ENCODE data around the gene GLIS2. TPM values are rescaled to one million over a fixed set of nuclear protein-coding genes. Genes with fewer than 3 reads are reported as not detected.
A peak's percentile ranks its signal among the peaks of the same experiment; 100 is the strongest.

GLIS2 gene
- polyA plus RNA-seq, 3 donors: 30.6 to 36.8 (median 31.1) TPM

DNA sequence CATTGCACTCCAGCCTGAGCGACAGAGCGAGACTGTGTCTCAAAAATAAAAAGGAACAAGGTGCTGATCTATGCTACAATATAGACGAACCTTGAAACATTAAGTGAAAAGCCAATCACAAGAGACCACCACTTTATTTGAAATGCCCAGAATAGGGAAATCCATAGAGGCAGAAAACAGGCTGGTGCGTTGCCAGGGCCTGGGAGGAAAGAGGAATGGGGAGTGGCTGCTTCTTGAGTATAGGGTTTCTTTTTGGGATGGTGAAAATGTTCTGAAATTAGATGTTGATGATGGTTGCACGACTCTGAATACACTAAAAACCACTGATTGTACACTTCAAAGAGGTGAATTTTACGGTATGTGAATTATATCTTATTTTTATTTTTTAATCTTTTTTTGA, 20.3 kb upstream of the GLIS2 start:
- DNase-seq (ENCODE audit: low read depth in 3 of 3, low spot score in 2 of 3): no peak

DNA sequence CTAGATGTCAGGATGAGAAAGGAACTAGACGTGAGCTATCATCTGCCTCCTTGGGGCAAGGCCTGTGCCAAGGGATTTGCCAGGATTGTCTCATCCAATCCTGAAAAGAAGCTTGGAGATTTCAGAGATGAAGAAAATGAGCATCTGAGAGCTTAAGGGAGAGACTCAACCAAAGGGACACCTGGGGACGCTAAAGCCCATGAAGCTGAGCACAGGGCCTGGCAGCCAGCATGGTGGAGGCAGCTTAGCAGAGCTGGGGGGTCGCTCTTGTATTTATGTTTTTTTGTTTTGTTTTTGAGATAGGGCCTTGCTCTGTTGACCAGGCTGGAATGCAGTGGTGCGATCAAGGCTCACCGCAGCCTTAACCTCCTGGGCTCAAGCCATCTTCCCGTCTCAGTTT, 18.4 kb upstream of the GLIS2 start:
- no peak for DNase-seq (ENCODE audit: low read depth in 3 of 3, low spot score in 2 of 3)

DNA sequence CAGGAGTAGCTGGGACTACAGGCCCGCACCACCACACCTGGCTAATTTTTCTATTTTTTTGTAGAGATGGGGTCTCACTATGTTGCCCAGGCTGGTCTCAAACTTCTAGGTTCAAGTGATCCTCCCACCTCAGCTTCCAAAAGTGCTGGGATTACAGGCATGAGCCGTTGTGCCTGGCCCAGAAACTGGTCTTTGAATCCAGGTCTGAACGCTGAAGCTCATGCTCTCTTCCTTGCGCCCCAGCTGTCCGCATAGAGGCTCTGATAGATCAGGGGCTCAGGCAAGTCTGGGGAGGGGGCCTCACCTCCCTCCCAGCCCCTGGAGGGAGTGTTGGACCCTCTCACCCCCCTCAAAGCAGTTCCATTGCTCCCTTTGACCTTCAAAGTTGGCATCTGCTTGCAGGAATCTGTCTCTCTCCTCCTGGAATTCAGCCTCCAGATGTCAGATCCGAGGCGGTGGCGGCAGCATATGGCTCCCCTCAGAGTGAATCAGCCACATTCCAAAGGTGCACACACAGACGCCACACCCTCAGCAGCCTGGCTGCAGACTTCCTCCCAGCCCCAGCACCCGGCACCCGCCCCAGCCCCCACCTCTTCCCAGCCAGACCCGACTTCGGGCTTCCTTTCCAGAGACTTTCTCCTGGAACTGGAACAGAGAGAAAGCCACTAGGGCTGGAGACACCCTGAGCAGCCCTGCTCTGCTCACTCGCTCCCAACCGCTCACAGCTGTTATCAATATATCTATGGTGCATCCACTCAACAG, 16.9 kb upstream of the GLIS2 start:
- DNase-seq (ENCODE audit: low read depth in 3 of 3, low spot score in 2 of 3): no peak

DNA sequence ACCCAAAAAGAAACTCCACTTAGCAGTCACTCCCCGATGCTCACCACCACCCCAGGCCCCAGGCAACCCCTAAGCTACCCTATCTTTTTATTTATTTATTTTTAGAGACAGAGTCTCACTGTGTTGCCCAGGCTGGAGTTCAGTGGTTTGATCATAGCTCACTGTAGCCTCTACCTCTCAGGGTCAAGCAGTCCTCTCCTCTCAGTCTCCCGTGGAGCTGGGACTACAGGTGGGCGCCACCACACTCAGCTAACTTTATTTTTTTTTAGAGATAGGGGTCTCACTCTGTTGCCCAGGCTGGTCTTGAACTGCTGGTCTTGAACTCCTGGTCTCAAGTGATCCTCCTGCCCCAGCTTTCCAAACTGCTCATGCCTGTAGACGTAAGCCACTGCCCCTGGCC, 14.7 kb upstream of the GLIS2 start:
- no peak for DNase-seq (ENCODE audit: low read depth in 3 of 3, low spot score in 2 of 3)

DNA sequence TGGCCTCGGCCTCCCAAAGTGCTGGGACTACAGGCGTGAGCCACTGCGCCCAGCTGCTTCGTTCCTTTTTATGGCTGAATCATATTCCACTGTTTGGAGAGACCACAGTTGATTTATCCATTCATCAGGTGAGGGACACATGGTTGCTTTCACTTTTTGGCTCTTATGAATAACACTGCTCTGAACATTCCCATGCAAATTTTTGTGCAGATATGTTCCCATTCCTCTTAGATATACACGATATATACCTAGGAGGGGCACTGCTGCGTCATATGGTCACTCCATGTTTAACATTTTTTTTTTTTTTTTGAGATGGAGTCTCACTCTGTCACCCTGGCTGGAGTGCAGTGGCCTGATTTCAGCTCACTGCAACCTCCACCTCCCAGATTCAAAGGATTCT, 13.9 kb upstream of the GLIS2 start:
- DNase-seq (ENCODE audit: low read depth in 3 of 3, low spot score in 2 of 3): no peak

DNA sequence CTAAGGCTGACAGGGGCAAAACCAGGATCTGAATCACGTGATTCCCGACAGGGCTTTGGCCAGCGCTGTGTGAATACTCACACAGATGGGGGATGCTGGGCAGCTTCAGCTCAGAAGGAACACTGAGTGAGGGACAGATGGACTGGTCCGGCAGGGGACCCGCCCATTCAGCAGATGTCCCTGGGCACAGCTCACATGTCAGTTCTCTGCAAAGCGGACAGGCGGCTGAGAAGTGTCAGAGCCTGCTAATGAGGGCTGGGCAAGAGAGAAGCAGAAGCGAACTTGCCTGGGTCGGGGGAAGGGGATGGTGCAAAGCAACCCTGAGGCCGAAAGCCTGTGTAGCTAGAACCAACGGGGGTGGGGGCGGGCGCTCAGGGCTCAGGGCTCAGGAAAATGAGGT, 11.9 kb upstream of the GLIS2 start:
- no peak for DNase-seq (ENCODE audit: low read depth in 3 of 3, low spot score in 2 of 3)

DNA sequence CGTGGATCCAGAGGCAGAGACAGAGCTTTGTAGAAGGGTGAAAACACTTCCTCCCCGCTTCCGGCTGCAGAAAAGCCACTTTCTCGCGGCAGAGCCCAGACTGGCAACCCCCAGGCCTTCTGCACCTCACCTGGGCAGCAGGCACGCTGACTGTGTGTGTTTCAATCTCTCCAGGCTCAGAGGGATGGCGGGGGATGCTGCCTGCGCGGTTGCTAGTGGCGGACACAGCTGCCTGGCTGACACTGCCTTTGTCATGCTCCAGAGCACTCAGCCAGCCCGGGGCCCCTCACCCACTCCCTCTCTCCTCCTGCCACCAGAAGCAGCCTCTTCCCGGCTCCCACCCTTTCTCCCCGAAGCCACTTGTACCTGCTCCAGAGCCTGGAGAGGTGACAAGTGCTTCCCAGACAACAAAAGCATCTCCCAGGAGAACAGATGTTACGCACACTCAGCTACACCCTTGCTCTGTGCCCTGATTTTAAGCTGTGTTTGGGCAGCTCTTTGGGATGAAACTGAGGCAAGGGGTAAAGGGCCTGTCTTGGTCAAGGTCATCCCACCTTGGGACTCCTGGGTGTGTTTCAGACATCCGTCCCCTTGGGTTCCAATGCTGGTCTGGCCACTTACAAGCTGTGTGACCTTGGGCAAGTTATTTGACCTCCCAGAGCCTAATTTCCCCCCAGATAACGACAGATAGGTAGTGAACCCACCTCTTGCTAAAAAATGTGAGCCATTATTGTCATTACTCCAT, 9.2 kb upstream of the GLIS2 start:
- DNase-seq (ENCODE audit: low read depth in 3 of 3, low spot score in 2 of 3): no peak

DNA sequence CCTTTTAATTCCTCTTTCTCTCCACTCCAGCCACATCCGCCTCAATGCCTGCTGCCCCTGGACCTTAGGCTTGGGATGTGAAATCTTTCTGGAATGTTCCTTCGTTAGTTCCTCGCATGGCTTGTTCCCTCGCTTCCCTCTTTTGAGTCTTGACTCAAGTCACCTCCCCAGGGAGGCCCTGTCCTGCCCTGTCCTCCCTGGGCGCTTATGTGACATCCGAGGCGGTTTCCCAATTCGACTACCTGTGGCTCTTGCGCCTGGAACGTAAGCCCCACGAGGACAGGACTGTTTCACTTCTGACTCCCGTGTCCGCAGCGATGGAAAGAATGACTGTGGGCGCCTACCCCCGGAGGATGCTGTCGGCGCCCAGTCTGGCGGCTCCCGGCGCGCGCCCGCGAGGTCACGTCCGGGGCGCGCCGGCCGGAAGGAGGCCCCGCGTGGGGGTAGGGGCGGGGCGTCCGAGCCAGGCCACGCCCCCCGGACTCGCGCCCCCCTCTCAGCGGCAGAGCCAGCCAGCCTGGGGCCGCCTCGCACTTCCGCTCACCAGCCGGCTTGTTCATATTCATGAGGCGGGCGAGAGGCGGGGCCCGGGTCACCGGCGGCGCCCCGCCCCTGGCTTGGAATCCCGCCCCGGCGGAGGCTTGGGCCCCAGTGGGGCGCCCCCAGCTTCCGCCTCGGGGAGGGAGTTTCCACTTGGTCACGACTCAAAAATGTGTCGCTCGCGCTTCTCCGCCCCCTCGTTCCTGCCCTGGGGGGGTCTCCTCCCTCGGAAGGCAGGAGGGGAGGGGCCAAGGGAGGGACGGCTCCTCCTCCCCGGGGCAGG, 8.4 kb upstream of the GLIS2 start:
- DNase-seq (ENCODE audit: low read depth in 3 of 3, low spot score in 2 of 3): peak in 1 of 3 donors; percentile 82

DNA sequence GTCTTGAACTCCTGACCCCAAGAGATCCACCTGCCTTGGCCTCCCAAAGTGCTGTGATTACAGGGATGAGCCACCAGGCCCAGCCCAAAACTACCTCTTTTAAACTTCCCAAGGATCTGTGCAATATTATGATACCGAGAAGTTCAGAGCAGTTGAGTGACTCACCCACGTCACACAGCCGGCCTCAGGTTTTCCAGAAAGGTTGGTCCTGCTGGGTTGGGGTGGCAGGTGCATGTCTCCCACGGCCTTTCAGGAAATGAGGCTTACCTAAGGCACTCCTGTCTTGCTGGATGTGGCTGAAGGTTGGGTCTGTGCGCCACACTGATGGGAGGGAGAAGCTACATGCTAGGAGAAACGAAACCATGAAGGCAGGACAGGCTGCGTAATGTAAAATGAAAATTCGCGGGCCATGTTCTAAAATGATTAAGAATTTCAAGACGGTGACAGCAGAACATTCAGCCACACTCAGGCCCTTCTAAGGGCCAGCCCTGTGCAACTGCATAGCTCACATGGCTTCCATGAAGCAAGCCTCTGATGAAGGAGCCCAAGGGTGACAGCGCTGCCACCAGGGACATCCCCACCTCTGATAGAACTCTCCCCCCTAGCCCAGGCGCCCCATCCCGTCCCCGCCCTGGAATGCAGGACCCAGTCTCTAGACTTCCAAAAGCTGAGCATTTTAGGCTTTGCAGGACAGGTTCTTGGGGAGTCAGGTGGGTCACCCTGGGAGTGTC, 6.6 kb upstream of the GLIS2 start:
- DNase-seq (ENCODE audit: low read depth in 3 of 3, low spot score in 2 of 3): no peak

DNA sequence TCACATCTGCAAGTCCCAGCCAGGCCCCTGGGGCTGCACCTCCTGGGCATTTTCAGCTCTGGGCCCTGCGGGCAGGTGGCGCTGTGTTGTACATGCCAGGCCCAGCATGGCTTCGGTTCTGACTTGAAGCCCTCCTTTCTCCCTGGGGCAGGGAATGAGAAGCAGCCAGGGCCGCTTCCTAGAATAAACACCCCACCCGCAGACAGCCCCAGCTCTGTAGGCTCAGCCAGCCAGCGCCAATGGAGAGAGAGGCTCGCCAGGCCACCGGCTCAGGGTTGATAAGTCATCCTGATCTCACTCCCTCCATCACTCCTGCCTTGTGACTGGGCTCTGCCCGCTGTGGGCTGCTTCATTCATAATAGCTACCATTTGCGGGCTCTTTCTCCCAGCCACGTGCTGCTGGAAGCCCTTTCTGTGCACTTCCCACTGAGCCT, 6.0 kb upstream of the GLIS2 start:
- no peak for DNase-seq (ENCODE audit: low read depth in 3 of 3, low spot score in 2 of 3)

DNA sequence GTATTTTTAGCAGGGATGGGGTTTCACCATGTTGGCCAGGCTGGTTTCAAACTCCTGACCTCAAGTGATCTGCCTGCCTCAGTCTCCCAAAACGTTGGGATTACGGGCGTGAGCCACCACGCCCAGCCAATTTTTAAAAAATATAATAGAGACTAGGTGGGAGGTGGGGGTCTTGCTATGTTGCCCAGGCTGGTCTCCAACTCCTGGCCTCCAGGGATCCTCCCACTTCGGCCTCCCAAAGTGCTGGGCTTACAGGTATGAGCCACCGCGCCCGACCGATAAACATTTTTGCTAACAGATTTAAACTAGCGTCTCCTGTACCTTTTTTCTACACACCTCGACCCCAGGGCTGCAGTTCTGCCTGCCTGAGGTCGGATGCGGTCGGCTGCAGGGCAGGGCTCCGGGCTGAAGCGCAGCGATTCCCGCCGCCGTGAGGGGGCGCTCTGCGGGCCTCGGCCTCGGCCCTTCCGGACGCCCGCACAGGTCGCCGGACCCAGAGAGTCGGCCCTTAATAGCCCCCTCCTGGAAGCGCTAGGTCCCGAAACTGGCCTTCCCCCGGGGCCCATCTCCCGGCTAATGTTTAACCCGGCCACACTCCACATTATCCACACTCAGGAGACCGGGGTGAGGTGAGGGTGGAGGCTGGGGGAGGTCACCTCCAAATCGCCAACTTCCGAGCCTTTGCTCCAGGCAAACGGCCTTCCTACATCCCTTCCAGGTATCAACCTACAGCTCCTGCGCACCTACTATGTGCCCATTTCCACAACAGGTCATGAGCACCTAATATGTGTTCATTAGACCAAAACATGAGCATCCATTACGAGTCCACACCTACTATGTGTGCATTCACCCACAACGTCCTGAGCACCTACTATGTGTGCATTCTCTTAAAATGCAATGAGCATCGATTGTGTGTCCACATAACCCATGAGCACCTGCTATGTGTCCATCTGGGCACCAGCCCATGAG, 2.0 kb upstream of the GLIS2 start:
- no peak for DNase-seq (ENCODE audit: low read depth in 3 of 3, low spot score in 2 of 3)

DNA sequence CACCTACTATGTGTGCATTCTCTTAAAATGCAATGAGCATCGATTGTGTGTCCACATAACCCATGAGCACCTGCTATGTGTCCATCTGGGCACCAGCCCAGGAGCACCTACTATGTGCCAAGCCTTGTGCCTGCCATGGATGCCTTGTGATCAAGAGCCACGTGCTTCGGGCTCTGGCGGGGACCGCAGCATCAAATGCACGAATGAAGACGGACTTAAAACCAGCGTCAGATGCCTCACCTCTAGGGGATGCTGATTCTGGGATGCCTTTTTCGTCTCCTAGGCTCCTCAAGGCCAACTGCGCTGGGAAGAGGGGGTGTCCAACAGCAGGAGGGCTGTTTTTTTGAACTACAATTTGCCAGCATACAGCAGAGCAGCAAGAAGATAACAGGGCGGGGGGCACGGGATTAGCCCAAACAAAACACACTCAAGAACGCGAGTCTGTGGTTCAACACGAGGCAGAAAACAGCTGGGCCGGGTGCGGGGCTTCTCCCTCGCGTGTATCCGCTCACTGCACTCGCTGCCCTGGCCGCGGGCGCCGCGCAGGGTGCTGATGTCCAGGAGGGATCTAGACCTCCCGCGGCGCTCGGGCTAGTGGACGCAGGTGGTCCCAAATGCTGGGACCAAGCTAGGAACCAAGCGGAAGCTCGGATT, 1.2 kb upstream of the GLIS2 start:
- no peak for DNase-seq (ENCODE audit: low read depth in 3 of 3, low spot score in 2 of 3)

DNA sequence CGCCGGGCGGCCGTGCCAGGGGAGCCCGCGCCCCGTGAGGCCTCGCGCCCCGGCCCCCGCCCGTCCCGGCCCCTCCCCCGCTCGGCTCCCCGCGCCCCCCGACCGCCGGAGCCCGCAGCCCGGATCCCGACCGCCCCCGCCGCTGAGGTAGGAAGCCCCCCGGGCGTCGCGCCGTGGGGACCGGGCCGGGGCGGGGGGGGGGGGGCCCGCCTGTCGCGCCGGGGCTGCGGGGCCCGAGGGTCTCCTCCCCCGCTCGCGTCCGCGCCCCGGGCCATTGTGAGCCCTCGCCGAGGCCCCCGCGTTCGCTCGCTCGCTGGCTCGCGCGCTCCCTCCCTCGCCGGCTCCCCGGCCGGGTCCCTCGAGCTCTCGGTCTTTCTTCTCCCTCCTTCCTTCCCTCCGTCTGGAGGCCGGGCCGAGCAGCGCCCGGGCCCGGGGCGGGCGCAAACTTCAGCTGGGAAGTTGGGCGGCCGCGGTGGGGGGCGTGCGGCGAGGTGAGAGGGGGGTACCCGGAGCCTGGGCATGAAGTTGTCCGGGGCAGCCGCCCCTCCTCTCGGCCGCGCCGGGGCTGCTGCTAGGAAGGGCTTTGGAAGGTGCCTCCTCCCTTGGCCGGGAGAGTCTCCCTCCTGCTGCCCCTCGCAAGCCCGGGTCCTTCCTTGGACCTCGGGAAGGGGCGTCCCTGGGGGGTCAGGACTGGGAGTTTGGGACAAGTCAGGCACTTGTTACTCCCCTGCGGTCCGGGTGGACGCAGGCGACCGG, 419 bp downstream of the GLIS2 start:
- no peak for DNase-seq (ENCODE audit: low read depth in 3 of 3, low spot score in 2 of 3)

DNA sequence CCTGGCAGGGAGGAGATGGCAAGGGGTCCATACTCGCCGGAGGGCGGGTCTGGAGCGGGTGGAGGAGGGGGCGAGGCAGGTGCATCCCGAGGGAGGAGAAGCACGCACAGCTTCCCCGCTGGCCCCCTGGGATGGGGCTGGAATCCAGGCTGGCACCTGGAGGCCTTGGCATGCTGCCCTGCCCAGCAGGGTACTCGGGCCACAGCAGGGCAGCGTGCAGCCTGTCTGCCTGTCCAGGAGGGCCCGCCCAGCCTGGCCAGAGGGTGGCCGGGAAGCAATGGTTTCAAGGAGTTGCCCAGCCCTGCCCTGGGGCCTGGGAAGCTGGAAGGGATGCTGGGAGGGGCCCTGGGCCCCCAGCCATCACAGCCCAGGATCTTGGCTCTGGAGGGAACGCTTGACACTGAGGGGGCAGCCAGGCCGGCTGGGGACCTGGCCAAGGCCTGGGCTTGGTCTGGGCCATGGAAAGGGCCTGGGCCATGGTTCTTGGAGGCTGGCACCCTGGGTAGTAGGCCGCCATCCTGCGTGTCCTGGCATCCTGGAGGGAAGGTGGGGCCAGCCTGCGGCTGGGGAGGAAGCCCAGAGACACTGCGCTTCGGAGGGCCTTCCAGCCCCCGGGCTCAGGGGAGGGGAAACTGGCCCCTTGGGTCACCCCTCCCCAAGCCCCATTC, 1.1 kb downstream of the GLIS2 start:
- DNase-seq (ENCODE audit: low read depth in 3 of 3, low spot score in 2 of 3): no peak

DNA sequence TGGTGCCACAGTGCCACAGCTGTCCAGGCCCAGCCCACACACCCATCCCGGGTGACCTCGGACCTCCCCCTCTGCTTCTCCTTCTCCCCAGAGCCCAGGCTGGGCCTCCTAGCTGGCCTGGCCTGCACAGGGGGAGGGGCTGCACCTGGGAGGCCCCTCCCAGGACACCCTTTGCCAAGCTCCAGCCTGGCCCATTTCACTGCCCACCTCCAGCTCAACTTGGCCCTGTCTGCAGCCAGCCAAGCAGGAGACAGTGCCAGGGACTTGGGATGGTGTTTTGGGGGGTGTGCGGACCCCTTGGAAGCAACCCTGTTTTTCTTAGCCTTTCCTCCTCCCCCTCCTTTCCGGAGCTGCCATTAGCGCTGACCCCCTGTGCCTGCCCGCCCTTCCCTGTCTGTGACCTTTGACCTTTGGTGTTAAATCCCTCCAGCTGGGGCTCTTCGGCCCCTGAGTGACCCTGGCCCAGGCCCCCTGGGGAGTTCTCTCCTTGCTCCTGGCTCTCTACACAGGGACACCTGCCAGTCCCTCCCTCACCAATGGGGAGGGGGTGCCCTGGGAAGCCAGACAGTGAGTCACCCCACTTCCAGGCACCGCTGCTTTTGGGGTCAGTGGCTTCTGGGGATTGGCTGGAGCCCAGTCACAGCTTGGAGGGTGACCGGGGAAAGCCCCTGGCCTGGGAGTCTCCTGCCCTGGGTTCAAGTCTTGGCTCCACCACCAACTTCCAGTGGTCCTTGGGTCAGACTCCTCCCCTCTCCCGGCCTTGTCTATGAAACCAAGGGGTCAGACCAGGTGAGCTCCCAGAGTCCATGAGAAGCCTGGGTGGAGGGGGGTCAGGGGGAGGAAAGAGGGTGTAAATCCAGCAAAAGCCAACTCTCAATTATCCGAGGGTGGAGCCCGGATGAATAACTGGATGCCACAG, 1.9 kb downstream of the GLIS2 start:
- DNase-seq (ENCODE audit: low read depth in 3 of 3, low spot score in 2 of 3): no peak

DNA sequence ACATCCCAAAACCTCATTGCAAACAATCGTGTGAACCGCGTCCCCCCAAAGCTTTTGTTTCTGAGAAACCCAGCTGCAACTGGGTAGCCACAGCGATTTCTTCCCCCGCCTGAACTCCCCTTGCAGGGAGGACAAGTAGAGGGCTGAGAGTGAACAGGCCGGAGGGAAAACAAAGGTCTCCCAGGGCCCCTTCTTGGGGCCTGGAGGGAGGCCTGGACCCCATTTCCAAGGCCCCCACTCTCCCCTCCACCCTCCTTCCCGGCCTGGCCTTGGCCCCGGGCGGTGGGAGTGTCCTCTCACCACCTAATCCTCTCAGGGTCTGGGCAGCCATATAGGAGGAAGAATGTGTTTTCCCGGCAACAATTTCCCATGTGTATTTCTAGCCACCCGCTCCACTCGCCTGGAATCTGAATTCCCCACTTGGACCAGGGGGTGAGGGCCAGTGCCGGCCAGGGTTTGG, 2.6 kb downstream of the GLIS2 start:
- no peak for DNase-seq (ENCODE audit: low read depth in 3 of 3, low spot score in 2 of 3)

DNA sequence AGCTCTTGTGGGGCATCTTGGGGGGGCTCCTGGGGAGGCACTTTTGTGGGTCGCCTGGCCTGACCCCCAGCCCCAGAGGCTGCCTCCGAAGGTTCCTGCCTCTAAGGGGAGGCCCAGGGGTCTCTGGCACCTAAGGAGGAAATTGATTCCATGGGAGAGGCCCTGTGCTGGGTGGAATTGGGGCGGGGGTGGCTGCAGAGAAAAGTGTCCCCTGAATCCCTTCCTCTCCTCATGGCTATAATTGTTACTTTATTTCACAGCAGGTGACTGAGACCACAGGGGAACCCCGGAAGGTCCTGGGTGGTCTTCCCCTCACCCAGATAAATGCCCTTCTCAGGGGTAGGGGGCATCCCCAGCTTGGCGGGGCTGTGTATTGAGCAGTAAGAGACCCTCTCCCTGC, 3.1 kb downstream of the GLIS2 start:
- no peak for DNase-seq (ENCODE audit: low read depth in 3 of 3, low spot score in 2 of 3)
